Dendritic cell treated with granulocyte-macrophage colony-stimulating factor and Interleukin-4, amounts not matched to agents 40 ng/mL and 50 ng/mL, for 4 days (primary cell): ENCODE measurements around the gene NUDT7.

Experiments used
- H3K27ac Mint-ChIP-seq: one replicate; pipeline ENCODE4 v1.8.0; 2022; ENCODE audit warnings: mild to moderate bottlenecking, mixed read lengths
- H3K27me3 Mint-ChIP-seq: one replicate; pipeline ENCODE4 v1.8.0; 2022; ENCODE audit warnings: mild to moderate bottlenecking, mixed read lengths
- H3K36me3 Mint-ChIP-seq: one replicate; pipeline ENCODE4 v1.8.0; 2022; ENCODE audit warnings: low read depth, mixed read lengths
- H3K4me1 Mint-ChIP-seq: one replicate; pipeline ENCODE4 v1.8.0; 2022; ENCODE audit warnings: low read depth, mixed read lengths
- H3K4me3 Mint-ChIP-seq: one replicate; pipeline ENCODE4 v1.8.0; 2022; ENCODE audit warnings: mild to moderate bottlenecking, moderate library complexity, mixed read lengths
- H3K9me3 Mint-ChIP-seq: one replicate; pipeline ENCODE4 v1.8.0; 2022; ENCODE audit warnings: mixed read lengths
- intact Hi-C: fragments of 100-400 bp; cut with micrococcal nuclease; formaldehyde crosslinking; loops from one replicate; pipeline ENCODE4 v1.15.0; 2022

The NUDT7 gene

DNA sequence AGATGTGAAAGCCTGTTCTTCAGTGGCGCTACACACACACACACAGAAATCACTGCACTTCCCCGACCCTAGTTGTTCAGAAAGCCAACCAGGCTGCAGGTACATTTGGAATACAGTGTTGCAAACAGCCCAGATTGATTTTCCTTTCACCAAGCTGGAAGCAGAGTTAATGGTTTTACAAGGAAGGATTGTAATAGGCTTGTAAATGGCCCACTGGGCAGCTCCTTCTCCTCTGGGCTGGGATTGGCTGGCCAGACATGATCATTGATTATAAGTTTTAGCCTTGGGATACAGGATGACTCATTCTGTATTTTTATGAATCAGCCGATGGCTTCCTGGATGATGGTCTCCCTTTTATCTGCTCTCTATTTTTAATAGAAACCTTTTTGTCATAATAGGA, 68.6 kb downstream of the NUDT7 start:
- intact Hi-C loops: no loop called here
- Mint-ChIP-seq H3K4me1 (peaks cover 11% of the 10 kb centered on the region), H3K36me3 (no peaks in the 10 kb centered on the region), H3K9me3 (no peaks in the 10 kb centered on the region), H3K27ac (no peak overlapping the region), H3K27me3 (peaks cover 60% of the 10 kb centered on the region), H3K4me3 (no peak overlapping the region)
